HG02798 (cell line): Measurements from ENCODE around the gene GXYLT2.
A peak's percentile ranks its signal among the peaks of the same experiment; 100 is the strongest.

ENCODE experiments used
- ATAC-seq: cut with Tn5 transposase; IDR thresholded peaks from one replicate; pipeline ENCODE4 v1.9.1; 2021; ENCODE audit warnings: mild to moderate bottlenecking; ENCODE audit not compliant: unreplicated experiment, poor library complexity

GXYLT2 gene

GRCh38 chr3:72887705-72888545 lies at the start of gene GXYLT2:
TSS of gene GXYLT2 (plus strand) at chr3:72888046. CDS start at chr3:72888234, 188 bp downstream.
- ATAC-seq, result peak; percentile 79

- no peak for ATAC-seq
These were observed 48.8 kb upstream of the GXYLT2 start for GRCh38 chr3:72839057-72839456.

GRCh38 chr3:72844436-72844993 lies 43.3 kb upstream of the GXYLT2 start:
- no peak for ATAC-seq

GRCh38 chr3:72846166-72846565 lies 41.7 kb upstream of the GXYLT2 start:
- no peak for ATAC-seq

- no peak for ATAC-seq
These were observed 40.6 kb upstream of the GXYLT2 start for GRCh38 chr3:72847282-72847681.

- peak; percentile 98 for ATAC-seq
These were observed 39.8 kb upstream of the GXYLT2 start, which contains the start of gene SHQ1 for GRCh38 chr3:72847751-72848702. TSS of gene SHQ1 (minus strand) at chr3:72848445. CDS start at chr3:72848340, 105 bp downstream.

- ATAC-seq, result peak; percentile 43
These were observed 39.2 kb upstream of the GXYLT2 start for GRCh38 chr3:72848703-72849081.

- ATAC-seq, result no peak
These were observed 32.8 kb upstream of the GXYLT2 start for GRCh38 chr3:72855001-72855400.

GRCh38 chr3:72860053-72860452 lies 27.8 kb upstream of the GXYLT2 start:
- ATAC-seq, result no peak

- no peak for ATAC-seq
These were observed 27.0 kb upstream of the GXYLT2 start for GRCh38 chr3:72860846-72861245.

- ATAC-seq, result no peak
These were observed 25.3 kb upstream of the GXYLT2 start for GRCh38 chr3:72862314-72863090.

GRCh38 chr3:72872183-72872582 lies 15.7 kb upstream of the GXYLT2 start:
- no peak for ATAC-seq

- ATAC-seq, result no peak
These were observed 522 bp upstream of the GXYLT2 start for GRCh38 chr3:72887343-72887704.

GRCh38 chr3:72888546-72889309 lies 882 bp downstream of the GXYLT2 start:
- ATAC-seq, result no peak

- ATAC-seq, result no peak
These were observed 1.7 kb downstream of the GXYLT2 start for GRCh38 chr3:72889310-72890165.

- ATAC-seq, result no peak
These were observed 2.5 kb downstream of the GXYLT2 start for GRCh38 chr3:72890166-72890925.

GRCh38 chr3:72891053-72891855 lies 3.4 kb downstream of the GXYLT2 start:
- ATAC-seq, result no peak
